Skeletal muscle satellite cell (primary cell): Measurements from ENCODE around the gene ZNF22.

ENCODE experiments used
- H3K27me3 ChIP-seq: 2 replicates; pipeline ENCODE4 v1.7.0; 2013; ENCODE audit warnings: low read length; ENCODE audit not compliant: control insufficient read depth, insufficient read depth
- H3K36me3 ChIP-seq: 2 replicates; pipeline ENCODE4 v1.7.0; 2013; ENCODE audit warnings: mild to moderate bottlenecking, control low read depth, low read length; ENCODE audit not compliant: insufficient read depth
- H3K4me1 ChIP-seq: 2 replicates; pipeline ENCODE4 v1.7.0; 2013; ENCODE audit warnings: low read length; ENCODE audit not compliant: control insufficient read depth, insufficient read depth
- H3K4me2 ChIP-seq: 2 replicates; pipeline ENCODE4 v1.7.0; 2013; ENCODE audit warnings: mild to moderate bottlenecking, low read length
- H3K4me3 ChIP-seq: 2 replicates; pipeline ENCODE4 v1.7.0; 2013; ENCODE audit warnings: low read length
- H3K9ac ChIP-seq: 2 replicates; pipeline ENCODE4 v1.7.0; 2013; ENCODE audit warnings: mild to moderate bottlenecking, low read depth, low read length, moderate library complexity
- H3K9me3 ChIP-seq: replicated peaks from 2 replicates; pipeline ENCODE4 v1.7.0; 2013; ENCODE audit warnings: mild to moderate bottlenecking, control low read depth, low read length

ZNF22 gene

GRCh38 chr10:44986670-44987069, 14.1 kb upstream of the ZNF22 start:
- no peak overlapping the region for H3K4me2 ChIP-seq
- no peaks in the 10 kb centered on the region for H3K9me3 ChIP-seq
- no peak overlapping the region for H3K9ac ChIP-seq
- no peaks in the 10 kb centered on the region for H3K27me3 ChIP-seq
- H3K4me1 ChIP-seq, result peaks cover 11% of the 10 kb centered on the region
- no peak overlapping the region for H3K4me3 ChIP-seq
- no peaks in the 10 kb centered on the region for H3K36me3 ChIP-seq

GRCh38 chr10:44988957-44989585, 11.7 kb upstream of the ZNF22 start:
- no peak overlapping the region for H3K4me3 ChIP-seq
- H3K4me1 ChIP-seq, result peaks cover 5% of the 10 kb centered on the region
- H3K36me3 ChIP-seq, result peaks cover 5% of the 10 kb centered on the region
- H3K4me2 ChIP-seq, result no peak overlapping the region
- H3K9ac ChIP-seq, result no peak overlapping the region
- H3K9me3 ChIP-seq, result no peaks in the 10 kb centered on the region
- no peaks in the 10 kb centered on the region for H3K27me3 ChIP-seq

DNA sequence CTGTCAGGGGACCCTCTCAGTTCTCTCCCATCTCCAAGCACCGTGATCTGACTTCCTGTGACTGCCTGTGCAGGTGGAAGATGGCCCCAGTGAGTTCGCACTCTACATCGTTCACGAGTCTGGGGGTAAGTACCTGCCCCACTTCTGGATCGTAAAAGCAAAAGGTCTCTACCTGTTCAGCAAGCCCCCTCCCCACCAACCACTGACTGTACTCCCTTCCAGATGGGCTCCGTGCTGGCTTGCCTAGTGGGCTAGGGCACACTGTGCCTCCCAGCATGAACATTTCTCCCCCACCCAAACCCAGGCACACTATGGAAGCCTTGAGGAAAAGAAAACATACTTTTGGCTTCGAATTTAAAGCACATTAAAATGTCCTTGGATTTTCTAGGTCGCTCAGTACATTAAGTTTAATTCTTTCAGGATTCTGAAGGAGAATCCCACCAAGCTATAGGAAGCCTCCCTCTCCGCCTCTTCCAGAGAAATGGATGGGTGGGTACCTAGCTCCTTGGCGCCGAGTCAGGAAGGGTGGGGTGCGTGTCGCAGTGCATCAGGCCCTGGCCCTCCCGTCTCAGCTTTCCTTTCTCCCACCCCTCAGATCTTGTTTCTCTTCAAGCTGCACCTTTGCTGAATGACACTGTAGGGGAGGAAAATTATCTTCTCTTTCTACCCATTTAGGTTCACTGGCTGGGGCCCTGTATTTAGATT, 11.0 kb upstream of the ZNF22 start:
- H3K9me3 ChIP-seq, result no peaks in the 10 kb centered on the region
- no peaks in the 10 kb centered on the region for H3K27me3 ChIP-seq
- H3K4me3 ChIP-seq, result no peak overlapping the region
- peaks cover 5% of the 10 kb centered on the region for H3K36me3 ChIP-seq
- no peak overlapping the region for H3K4me2 ChIP-seq
- H3K4me1 ChIP-seq, result peaks cover 11% of the 10 kb centered on the region
- H3K9ac ChIP-seq, result no peak overlapping the region

DNA sequence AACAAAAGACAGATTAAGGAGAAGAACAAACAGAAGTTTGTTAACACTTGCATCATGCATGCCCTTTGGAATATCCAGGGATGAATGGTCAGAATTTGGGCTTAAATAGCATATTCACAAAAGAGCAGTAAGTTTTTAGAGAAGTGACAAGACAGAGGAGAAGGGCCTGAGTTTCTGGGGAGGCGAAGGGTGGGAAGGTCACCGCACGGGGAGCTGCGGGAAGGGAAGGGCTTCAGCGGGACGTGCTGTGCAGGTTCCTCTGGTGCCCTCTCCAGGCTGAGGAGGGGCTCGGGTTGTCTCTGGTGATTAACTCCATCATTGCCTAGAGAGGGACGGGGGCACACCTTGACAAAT, 10.4 kb upstream of the ZNF22 start:
- no peak overlapping the region for H3K9ac ChIP-seq
- peaks cover 16% of the 10 kb centered on the region for H3K4me1 ChIP-seq
- no peaks in the 10 kb centered on the region for H3K27me3 ChIP-seq
- no peaks in the 10 kb centered on the region for H3K9me3 ChIP-seq
- H3K36me3 ChIP-seq, result peaks cover 5% of the 10 kb centered on the region
- no peak overlapping the region for H3K4me2 ChIP-seq
- H3K4me3 ChIP-seq, result no peak overlapping the region

DNA sequence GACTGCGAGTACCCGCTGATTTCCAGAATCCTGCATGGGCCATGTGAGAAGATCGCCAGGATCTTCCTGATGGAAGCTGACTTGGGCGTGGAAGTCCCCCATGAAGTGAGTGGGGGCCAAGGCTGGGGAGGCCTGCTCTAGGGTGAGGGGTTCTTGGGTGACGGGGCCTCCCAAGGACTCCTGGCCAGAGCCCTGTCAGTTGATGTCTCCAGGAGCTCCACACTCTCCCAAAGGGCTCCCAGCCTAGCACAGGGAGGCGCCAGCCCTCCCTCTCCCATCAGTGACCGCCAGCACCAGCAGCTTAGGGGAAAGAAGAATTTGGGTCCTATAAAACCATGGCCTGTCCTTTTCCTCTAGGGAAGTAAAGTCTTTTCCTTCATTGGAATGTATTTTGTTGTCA, 9.8 kb upstream of the ZNF22 start:
- Histone ChIP-seq H3K27me3 (no peaks in the 10 kb centered on the region), H3K4me1 (peaks cover 23% of the 10 kb centered on the region), H3K36me3 (peaks cover 5% of the 10 kb centered on the region), H3K9me3 (no peaks in the 10 kb centered on the region), H3K9ac (no peak overlapping the region), H3K4me2 (no peak overlapping the region), H3K4me3 (no peak overlapping the region)

DNA sequence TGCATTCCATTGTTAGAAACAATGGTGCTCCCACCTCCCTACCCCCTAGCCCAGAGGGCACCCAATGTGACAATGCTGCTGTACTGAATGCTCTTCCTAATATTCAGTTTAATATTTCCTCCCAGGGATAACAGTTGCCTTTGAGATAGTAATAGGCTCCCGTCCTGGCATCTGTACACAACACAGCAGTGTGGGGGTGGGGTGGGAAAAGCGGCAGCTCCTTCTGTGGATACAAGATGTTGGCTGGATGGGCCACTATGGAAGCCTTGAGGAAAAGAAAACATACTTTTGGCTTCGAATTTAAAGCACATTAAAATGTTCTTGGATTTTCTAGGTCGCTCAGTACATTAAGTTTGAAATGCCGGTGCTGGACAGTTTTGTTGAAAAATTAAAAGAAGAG, 9.2 kb upstream of the ZNF22 start:
- H3K36me3 ChIP-seq, result peaks cover 5% of the 10 kb centered on the region
- no peak overlapping the region for H3K4me3 ChIP-seq
- H3K4me2 ChIP-seq, result no peak overlapping the region
- peaks cover 29% of the 10 kb centered on the region for H3K4me1 ChIP-seq
- H3K27me3 ChIP-seq, result no peaks in the 10 kb centered on the region
- no peak overlapping the region for H3K9ac ChIP-seq
- H3K9me3 ChIP-seq, result no peaks in the 10 kb centered on the region

DNA sequence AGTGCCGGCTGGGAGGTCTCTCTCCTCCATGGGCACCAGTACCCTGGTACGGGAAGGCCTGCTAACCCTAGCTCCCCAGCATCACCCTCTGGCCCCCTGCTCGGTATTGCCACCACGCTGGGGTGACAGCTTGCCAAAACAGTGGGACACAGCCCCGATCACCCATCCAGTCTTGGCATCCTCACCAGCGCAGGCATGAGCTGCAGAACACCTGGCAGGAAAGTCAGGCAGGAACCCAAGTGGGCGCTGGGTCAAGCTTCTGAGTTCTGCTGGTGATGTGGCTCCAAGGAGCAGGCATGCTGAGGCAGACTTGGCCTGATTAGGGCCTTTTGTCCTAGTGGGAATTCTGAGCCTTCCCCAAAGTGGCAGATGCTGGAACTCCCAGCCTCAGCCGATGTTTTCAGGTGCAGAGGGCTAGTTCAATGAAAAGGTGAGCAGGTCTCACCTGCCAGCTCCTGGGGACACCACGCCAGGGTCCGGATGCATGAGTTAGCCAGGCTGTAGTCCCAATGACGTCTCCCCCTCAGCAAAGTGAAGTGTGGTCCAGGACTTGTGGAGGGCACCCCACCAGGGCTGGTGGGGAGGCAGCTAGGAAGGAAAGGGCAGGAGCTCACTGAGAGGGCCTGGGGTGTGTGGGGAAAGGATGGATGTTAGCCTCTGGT, 8.5 kb upstream of the ZNF22 start:
- peaks cover 33% of the 10 kb centered on the region for H3K4me1 ChIP-seq
- H3K4me3 ChIP-seq, result no peak overlapping the region
- peaks cover 5% of the 10 kb centered on the region for H3K36me3 ChIP-seq
- no peaks in the 10 kb centered on the region for H3K9me3 ChIP-seq
- H3K9ac ChIP-seq, result no peak overlapping the region
- H3K4me2 ChIP-seq, result no peak overlapping the region
- H3K27me3 ChIP-seq, result no peaks in the 10 kb centered on the region

- Histone ChIP-seq H3K27me3 (no peaks in the 10 kb centered on the region), H3K4me2 (no peak overlapping the region), H3K4me3 (no peak overlapping the region), H3K9me3 (no peaks in the 10 kb centered on the region), H3K36me3 (peaks cover 5% of the 10 kb centered on the region), H3K9ac (no peak overlapping the region), H3K4me1 (peaks cover 33% of the 10 kb centered on the region)
Measured at GRCh38 chr10:44992732-44993225, 7.9 kb upstream of the ZNF22 start.

DNA sequence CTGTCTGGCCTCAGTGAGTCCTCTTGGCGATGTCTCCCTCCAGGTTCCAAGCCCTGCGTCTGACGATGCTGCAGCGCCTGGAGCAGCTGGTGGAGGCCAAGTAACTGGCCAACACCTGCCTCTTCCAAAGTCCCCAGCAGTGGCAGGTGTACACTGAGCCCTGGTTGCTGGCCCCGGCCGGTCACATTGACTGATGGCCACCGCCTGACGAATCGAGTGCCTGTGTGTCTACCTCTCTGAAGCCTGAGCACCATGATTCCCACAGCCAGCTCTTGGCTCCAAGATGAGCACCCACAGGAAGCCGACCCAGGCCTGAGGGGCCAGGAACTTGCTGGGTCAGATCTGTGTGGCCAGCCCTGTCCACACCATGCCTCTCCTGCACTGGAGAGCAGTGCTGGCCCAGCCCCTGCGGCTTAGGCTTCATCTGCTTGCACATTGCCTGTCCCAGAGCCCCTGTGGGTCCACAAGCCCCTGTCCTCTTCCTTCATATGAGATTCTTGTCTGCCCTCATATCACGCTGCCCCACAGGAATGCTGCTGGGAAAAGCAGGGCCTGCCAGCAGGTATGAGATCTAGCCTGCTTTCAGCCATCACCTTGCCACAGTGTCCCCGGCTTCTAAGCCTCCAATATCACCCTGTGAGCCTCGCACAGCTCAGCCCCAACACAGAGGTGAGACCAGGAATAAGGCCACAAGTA, 7.3 kb upstream of the ZNF22 start:
- Histone ChIP-seq H3K9me3 (no peaks in the 10 kb centered on the region), H3K27me3 (no peaks in the 10 kb centered on the region), H3K9ac (no peak overlapping the region), H3K36me3 (peaks cover 5% of the 10 kb centered on the region), H3K4me1 (peaks cover 36% of the 10 kb centered on the region), H3K4me3 (no peak overlapping the region), H3K4me2 (no peak overlapping the region)

- H3K4me2 ChIP-seq, result no peak overlapping the region
- no peaks in the 10 kb centered on the region for H3K9me3 ChIP-seq
- H3K36me3 ChIP-seq, result peaks cover 5% of the 10 kb centered on the region
- peaks cover 40% of the 10 kb centered on the region for H3K4me1 ChIP-seq
- H3K4me3 ChIP-seq, result no peak overlapping the region
- no peak overlapping the region for H3K9ac ChIP-seq
- H3K27me3 ChIP-seq, result no peaks in the 10 kb centered on the region
Measured at GRCh38 chr10:44993922-44994751, 6.6 kb upstream of the ZNF22 start.
